Activated CD4-positive, alpha-beta T cell treated with anti-CD3 and anti-CD28 coated beads for 4 hours (primary cell): Measurements from ENCODE around the gene FAN1.

Experiments used
- DNase-seq, 2 donors: peaks; one replicate each; pipeline ENCODE4 v3.0.0-alpha.2; 2020

Gene FAN1

DNA sequence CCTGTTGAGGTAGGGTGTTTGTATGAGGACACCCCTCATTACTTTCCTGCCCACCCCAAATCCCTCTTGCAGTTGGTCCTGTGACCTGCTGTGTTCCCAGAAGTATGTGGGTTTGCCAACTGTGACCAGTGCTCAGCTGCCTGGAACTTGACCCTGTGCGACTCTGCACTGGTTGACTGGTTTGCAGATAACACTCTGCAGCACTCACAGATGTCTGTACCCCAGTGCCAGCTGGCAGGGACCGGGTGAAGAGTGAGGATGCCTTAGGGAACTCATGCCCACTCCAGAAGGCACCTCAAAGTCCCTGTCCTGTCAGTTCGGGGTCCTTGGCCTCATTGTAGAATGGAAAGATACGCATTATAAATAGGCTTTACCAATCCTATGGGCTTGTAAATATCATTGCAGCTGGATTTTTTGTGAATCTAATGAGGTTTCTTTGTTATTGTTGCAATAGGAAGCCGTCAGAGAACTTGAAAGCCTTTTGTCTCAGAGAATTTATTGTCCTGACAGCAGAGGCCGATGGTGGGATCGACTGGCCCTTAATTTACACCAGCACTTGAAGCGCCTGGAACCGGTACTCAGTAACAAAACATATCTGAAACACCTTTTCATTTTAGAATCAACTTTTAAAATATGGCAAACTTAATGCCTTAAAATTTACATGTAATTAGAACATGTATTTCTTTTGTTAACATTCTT lies 18.2 kb downstream of the FAN1 start:
- DNase-seq = no peak

DNA sequence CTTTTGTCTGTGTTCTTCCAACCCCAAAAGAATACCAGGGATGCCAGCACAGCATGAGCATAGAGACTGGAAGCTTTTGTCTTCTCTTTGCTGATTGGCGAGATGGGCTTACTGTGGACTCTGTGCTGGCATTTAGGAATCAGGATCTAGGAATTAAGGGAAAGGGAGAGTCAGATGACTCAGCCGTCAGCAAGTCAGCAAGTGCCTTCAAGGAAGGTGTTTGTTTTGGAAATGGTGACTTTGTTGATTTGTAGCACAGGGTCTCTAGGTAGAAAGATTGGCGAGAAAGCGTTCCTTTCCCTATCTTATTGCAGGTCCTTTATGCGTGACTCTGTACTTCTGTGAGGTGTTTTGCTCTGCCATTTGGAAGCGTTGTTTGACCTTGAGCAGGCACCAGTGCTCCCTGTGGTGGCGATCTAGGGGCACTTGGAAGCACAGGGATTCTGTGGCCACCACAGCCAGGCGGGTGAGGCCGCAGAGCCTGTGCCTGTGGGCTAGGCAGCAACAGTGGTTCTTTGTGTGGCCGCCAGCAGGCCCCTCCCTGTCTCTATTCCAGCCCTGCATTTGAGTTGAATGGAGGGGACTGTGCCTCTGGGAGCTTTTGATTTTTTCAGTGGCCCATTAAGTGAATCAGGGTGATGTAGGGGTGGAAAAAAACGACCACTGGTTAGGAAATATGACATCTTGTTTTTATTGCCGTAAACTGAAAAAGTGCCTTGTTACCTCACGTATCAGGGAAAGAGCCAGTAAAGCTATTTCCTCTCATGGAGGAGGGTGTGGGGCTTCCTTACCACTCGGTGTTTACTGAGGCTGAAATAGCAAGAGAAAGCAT lies 19.0 kb downstream of the FAN1 start:
- no peak for DNase-seq

DNA sequence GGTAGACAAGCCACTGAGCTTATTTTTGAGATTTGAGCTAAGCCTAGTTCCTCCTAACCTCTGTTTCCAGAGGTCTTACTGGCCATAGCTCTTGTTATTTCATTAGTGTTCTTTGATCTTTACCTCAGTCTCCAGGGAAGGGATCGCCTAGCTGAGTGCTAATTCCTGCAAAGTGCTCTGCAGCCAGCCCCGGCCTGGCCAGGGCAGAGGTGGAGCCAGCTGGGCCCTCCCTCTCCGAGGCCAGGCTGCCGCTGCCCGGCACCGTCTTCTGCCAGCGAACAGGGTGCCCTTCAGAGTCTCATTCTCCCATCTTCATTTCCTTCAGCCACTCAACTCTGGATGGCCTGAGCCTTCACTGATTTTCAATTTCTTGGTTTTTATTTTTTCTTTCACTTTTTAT lies 19.7 kb downstream of the FAN1 start:
- no peak for DNase-seq

DNA sequence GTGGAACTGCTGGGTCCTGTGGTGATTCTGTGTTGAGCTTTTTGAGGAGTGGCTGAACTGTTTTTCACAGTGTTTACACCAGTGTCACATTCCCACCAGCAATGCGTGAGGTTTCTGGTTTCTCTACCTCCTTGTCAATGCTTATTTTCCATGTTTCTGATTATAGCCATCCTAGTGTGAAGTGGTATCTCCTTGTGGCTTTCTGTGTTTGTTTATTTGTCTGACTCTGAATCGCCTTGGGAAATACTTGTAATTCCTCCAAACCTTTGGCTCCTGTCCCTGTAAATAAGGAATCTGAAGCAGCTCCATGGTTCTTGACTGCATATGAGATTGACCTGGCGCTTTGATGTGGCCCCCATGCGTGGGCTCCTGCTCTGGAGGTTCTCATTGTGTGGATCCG lies 20.6 kb downstream of the FAN1 start:
- DNase-seq = no peak

DNA sequence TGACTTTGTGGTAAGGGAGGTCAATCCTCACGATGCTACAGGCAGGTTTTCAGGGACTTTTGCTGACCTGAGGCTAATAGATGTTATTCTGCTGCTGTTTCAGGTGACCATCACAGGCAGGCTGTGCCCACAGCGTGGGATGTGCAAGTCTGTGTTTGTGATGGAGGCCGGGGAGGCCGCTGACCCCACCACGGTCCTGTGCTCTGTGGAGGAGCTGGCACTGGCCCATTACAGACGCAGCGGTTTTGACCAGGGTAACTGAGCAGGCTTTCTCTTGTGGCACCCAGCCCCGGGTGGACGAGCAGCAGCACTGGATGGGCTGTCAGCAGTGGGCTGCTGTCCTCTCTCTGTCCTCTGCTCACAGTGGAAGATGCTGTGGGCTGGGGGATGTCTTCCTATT lies 22.0 kb downstream of the FAN1 start:
- no peak for DNase-seq

DNA sequence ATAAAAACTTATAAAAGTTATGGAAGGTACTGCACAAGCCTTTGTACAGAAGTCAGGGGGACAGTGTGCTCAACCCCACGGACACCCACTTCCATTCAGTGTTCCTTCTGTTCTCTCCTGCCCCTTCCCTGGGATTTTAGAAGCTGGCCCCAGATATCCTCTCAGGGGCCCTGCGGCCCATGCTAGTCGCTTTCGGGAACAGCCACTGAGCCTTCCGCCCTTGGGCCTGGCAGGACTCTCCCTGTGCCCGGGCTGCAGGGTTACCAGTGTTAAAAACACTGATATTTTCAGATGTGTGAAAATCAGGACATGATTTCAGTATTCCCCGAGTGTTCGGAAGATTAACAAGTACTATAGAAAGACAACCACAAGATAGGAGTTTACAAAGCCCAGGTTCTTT lies 22.4 kb downstream of the FAN1 start:
- DNase-seq = no peak

DNA sequence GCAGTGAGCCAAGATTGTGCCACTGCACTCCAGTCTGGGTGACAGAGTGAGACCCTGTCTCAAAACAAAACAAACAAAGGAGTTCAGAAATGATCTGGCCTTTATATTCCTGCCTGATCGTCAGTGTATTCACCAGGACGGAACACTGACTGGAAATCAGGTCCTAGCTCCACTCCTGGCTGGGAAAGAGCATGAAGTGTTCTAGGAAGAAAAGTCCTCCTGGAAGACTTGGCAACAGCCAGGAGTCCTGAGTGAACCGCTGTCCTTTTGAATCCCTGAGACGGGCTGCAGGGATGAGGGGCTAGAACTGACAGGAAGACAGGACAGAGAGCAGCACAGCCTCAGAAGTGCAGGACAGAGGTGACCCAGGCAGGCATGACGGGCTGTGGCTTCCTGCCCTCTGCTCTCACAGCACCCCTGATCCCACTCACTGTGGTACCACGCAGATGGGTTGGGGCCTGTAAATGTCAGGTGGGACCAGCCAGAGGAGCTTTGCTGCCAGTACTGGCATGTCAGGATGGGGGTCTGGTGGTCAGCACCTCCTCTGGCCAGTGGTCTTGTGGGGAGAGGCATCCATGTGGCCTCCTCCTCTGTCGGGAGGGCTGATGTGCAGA lies 23.5 kb downstream of the FAN1 start:
- no peak for DNase-seq

DNA sequence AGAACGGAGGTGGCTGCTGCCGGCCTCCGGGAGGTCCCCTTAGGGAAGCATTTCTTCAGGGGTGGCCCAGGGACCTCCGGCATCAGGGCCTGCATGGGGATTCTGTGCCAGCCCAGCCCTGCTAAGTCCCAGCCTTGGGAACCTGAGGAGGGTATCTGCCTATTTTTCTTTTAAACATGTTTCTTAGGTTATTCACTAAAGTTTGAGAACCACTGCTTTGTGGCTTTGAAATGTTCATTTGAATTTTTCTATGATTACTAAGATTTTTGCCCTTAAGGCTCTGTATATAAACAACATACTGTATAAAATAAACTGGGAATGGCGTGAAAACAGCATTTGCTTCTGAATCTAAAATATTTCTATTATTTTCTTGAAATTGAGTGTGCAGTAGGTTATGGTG lies 24.4 kb downstream of the FAN1 start:
- no peak for DNase-seq

DNA sequence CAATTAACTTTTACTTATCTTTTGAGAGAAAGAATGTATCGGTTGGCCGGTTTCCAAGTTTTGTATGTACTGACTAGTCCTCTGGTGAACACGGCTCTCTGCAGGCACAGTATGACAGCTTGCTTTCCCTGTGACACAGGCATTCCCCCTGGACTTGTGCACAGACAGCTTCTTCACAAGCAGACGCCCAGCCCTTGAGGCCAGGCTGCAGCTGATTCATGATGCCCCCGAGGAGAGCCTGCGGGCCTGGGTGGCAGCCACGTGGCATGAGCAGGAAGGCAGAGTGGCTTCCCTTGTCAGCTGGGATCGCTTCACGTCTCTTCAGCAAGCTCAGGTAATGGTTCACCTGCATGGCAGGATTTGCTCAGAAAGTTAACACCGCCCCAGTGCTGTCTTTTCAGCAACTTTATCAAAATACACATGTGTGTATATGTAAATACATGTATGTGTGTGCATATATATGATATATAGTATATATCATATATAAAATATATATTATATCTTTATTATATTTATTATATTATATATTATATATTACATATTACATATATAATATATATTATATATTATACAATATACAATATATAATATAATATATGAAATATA lies 25.5 kb downstream of the FAN1 start:
- no peak for DNase-seq

DNA sequence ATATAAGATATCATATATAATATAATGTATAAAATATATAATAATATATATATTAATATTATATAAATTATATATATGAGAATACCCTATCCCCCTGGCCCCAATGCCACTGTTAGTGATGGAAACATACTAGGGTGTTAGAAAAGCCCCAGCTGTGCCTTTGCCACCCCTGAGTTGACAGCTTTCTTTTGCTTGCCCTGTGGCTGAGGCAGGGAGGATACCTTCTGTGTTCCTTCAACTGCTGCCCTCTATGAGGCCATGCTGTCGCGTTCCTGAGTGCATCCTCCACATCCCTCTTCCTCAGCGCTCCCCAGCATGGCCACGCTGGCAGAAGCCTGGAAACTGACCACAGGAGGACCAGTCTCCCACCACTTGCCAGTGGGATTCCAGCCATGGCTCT lies 26.3 kb downstream of the FAN1 start:
- no peak for DNase-seq

DNA sequence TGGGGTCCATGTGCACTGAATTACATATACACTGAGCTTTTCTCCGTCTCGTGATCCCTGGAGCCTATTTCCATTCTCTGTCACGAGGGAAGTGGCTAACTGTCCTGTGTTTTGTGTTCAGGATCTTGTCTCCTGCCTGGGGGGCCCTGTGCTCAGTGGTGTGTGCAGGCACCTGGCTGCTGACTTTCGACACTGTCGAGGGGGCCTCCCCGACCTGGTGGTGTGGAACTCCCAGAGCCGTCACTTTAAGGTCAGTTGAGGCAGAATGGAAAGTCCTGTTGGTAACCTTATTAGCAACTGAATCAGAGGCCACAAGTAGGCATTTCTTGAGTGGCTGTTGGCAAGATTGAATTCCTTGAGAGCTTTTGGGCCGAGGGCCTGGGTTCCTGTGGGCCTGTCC lies 26.7 kb downstream of the FAN1 start:
- DNase-seq = no peak

DNA sequence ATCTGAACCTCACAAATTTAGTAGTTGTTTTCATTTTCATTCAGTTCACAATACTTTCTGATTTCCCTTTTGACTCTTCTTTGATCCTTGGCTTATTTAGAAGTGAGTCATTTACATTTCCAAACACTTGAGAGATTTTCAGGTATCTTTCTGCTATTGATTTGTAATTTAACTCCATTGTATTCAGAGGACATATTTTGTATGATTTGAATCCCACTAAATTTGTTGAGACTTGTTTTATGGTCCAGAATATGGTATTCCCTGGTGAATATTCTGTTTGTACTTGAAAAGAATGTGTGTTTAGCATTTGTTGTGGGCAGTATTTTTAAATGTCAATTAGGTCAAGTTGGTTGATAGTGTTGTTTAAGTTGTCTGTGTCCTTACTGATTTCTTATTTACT lies 29.6 kb downstream of the FAN1 start:
- no peak for DNase-seq

DNA sequence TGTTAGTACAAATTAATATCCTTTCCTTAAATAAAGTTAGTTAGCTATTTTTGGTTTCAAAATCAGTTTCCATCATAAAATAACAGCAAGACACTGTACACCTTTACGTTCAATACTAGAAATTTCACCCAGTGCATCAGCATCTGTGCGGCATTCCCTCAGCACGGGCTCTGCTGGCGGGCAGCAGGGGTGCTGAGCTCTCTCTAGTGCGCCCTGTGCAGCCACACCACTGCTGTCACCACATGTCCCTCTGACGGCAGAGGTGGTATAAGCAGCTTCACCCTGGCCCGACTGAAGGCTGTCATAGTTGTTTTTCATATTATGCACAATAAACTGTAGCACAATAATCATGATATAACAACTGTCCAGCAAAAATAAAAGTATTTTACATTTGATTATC lies 35.4 kb downstream of the FAN1 start:
- DNase-seq = no peak

DNA sequence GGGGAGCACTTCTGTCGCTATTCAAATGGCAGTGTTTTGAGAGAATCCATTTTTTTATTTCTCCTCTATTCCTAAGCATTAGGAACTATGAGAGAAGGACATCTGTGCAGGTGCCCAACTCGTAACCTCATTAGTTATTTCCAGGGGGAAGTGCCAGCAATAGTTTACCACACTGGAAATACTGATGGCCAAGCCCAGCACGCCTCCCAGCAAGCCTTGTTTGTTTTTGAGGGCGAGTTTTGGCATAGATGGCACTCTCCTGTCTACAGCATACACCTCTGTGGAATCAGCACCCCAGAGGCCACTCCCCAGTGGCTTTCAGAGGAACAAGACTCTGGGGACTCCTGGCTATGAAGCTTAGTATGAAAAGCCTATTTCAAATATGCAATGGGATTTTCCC lies 36.6 kb downstream of the FAN1 start:
- no peak for DNase-seq

DNA sequence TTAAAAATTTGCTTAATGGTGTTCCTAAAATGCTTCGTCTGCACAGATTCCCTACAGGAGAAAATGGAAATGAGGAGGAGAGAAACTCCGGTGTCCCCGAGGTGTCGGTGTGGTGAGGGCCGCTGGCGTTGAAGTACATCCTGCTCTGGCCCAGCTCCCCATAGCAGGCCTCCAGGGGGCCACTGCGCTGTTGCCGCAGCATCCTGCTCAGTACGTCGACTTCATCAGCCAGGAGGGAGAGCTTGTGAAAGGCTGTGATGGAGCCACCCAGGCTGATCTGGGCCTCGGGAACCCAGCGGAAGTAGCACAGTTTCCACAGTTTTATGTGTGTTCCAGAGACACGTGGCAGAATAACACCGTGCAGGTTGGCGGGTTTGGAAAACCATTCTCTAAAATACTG lies 37.8 kb downstream of the FAN1 start:
- no peak for DNase-seq

DNA sequence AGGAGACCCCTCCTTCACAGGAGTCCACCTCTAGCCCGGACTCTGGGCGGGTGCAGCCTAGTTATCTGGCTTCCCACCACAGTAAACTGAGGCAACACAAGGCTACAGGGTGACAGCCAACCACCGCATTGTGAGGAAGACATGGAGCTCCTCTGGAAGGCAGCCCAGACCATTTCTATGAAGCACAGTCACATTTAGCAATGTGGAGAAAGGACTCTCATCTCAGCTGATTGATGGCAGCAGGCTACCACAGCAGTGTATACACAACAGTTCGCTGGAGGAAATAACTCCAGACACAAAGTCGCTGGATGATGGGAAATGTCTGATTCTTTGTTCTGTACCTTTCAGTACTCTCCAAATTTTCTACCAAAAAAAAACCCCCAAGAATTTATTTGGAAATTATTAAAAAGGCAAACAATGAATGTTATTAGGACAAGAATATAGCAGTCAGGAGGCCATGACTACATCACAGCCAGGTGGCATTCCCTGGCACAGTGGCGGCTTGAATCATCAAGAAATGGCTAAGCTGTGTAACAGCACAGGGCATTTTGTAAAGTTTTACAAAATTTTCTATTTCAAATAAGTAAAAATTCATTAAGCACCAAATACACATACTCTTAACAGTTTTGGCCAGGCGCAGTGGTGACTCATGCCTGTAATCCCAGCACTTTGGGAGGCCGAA lies 40.1 kb downstream of the FAN1 start:
- DNase-seq = no peak

DNA sequence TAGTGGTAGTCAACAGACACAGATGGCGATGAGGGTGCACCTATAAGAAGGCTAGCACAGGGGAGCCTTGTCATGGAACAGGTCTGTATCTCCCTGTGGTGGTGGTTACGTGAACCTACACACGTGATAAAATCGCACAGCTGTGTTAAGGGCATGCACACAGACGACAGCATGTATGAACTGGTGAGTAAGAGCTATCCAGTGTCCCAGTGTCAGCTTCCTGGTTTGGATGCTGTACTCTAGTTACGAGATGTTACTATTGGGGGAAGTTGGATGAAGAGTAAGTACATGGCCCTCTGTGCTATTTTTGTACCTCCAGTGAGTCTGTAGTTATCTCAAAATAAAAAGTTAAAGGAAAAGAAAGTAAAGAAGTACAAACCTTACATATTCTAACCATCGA lies 49.5 kb downstream of the FAN1 start:
- DNase-seq = no peak

DNA sequence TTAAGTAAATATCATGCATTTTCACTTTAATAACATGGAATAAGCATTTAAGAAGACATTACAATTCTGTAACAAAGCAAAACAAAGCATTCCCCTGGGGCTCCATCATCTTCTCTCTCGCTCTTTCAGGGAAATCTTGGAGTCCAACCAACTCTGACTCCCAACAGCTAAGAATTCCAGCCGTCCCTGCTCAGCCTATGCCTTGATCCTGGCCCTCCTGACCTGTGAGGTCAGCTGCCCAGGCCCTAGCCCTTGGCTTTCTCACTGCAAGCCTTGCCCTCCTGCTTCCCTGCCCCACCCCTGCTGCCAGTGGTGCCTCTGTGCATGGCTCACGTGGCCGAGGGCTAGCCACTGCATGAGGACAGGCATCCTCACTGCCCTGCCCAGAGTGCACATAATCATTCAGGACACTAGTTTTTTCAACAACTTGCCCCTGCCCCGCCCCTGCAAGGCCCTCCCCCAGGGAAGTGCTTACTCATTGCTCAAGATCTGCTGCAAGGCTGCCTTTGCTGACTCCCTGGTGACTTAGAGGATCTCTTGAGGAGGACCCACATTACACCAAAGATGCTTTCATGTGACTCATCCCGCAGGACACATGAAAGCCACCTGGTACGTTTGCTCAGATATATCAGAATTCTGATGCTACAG lies 50.1 kb downstream of the FAN1 start:
- DNase-seq = no peak

DNA sequence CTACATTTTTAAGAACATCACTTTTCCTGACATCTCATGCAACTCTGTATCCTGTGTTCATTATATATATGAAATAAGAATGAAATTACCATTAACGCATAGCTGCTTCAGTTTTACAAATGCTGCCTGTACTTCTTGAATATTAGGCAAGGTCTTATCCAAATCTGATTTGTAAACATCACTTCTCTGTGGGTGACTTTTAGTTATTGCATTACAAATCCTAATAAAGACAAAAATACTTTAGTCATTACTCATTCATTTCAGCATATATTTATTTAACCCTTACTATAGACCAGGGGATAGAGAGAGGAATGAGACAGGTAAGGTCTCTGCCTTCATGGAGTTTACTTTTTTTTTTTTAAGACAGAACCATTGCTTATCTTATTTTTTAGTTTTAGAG lies 51.0 kb downstream of the FAN1 start:
- no peak for DNase-seq

DNA sequence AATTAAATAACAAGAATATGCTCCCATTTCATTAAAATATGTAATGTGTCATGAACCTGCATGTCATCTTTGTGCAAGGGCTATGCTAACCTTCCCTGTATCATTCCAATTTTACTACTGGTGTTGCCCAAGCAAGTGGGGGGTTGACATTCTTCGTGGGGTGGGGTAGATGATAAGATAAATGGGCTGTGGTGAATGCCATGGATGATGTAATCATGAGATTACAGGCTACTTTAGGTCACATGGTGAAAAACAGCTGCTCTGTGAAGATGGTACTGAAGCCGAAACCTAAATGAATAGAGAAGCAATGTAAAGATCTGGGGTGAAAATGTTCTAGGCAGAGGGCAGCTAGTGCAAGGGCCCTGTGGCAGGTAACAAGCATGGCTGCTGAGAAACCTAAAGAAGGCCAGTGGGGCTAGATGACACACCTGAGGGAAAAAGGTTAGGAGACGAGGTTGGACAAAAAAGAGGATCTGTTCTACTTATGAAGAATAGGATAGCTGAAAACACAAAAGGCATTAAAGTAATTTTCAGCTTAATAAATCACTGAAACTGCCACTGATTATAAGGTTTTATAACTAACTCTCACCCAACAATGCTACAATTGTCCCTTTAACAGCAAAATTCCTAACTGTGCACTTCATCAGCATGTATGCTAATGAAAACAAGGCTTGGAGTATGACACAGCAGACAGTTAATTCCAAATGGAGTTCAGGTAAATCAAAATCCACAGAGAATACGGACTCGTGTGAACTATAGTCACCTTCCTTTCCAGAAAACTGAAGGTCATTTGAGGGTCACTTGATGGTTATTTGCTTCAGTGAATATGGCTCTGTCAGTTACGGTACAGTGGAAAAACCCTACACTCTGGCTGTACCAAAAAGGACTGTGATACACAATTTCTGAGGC lies 52.8 kb downstream of the FAN1 start:
- no peak for DNase-seq

DNA sequence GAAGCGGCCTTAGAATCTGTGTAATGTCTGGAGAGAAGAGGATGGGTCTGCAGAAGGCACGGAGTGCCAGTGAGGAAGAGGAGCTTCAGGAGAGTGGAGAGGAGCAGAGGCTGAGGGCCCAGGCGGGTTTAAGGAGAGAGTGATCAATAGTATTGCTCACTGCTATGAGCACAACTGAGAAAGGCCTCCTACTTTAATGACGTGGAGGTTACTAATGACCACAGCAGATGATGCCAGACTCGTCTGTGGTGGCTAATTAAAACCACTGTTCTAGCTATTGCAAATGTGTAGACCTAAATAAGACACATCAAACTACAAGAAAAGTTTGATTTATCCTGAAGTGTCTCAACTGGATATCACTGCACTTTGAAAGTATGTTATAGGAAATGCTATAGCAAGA lies 54.5 kb downstream of the FAN1 start:
- no peak for DNase-seq

DNA sequence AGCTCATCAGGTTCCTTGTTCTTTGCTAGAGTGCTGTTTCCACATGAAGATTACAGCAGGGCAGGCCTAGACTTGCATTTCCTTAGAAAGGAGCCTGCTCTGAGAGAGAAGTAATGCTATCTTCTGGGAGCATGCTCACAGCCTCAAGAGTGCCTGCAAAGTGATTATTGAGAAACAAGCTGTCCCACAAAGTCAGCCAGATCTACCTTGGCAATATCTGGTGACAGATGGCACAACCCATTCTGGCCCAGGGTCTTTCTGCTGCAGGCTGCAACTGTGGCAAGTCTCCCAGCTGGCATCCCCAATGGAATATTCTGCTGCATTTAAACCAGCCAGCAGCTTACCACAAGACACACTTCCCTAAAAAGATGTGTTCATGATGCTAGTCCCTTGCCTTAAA lies 58.4 kb downstream of the FAN1 start:
- DNase-seq = no peak
